GM12875 (cell line): ENCODE data around the gene PCK2.

Experiments
- H3K4me3 ChIP-seq: one replicate; pipeline ENCODE4 v1.5.1; 2011; ENCODE audit warnings: low read depth, low read length, control low read depth
- CTCF ChIP-seq: IDR thresholded peaks from 2 replicates; pipeline ENCODE4 v1.5.1; 2011; ENCODE audit warnings: low read depth, mild to moderate bottlenecking, control low read depth, inconsistent platforms, low read length, moderate library complexity, borderline replicate concordance; ENCODE audit not compliant: insufficient read depth

The PCK2 gene

GRCh38 chr14:24136684-24137528 lies 42.8 kb downstream of the PCK2 start:
- peak overlapping the region; percentile 73 for H3K4me3 ChIP-seq
- no peak for TF ChIP-seq CTCF

GRCh38 chr14:24137529-24138395 lies 43.7 kb downstream of the PCK2 start:
- no peak overlapping the region for H3K4me3 ChIP-seq
- TF ChIP-seq CTCF, result no peak

DNA sequence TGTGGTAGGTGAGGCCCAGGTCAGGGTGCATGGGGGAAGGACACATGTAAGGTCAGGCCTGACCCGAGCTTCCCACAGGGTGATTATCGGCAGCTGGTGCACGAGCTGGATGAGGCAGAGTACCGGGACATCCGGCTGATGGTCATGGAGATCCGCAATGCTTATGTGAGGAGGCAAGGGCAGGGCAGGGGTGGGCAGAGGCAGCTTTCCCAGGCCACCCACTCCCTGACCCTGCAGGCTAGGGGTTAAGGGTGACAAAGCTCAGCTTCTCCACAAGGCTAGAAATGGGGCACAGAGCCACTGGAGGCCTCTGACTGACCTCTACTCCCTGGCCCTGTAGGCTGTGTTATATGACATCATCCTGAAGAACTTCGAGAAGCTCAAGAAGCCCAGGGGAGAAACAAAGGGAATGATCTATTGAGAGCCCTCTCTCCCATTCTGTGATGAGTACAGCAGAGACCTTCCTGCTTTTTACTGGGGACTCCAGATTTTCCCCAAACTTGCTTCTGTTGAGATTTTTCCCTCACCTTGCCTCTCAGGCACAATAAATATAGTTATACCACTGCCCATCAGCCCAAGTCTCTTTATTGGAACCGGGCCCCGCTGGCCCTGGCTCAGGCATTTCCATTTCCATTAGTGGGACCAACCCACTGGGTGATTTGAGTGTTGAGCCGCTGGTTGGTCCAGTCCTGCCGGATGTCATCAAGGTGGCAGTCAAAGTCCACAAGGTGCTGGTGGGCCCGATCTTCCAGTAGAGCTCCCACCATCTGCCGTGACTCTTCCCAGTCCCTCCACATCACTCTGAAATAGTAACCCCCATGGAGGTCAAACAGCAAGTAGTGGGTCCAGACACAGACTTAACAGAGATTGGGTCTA lies 44.5 kb downstream of the PCK2 start:
- TF ChIP-seq CTCF, result no peak
- no peak overlapping the region for H3K4me3 ChIP-seq

- H3K4me3 ChIP-seq, result no peak overlapping the region
- no peak for TF ChIP-seq CTCF
Observed at GRCh38 chr14:24139272-24139934, 45.3 kb downstream of the PCK2 start.

DNA sequence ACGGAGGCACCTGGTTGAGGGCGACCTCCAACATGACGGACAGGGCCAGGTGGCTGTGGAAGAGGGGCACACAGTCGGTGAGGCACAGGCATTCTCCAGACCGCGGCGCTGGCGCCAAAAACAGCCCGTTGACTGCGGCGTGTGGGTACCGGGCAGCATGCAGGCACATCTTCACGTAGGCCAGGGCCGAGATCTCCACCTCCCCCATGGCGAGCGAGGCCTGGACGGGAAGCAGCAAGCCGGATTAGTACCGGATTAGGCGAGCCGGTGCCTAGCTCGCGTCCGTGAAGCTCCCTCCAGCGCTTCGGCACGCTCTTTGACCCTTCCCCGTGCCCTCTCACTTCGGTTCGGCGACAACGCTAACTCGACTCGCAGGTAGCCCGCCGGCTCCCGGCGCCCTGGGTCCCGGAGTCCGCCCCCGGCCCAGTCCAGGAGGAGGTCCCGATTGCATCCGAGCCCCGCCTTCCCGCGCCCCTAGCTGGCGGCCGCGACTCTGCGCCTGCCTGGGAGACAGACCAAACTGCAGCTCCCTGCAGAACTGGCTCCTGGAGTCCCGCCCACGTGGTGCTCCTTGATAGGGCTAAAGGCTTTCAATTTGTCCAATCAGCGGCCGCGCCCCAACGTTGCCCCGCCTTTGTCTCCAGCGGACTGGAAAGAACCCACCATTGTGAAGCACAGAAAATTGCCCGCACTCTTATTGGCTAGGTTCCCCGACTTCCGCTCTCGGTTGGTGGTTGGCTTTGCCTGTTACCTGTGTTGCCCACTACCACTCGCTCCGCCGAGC lies 47.2 kb downstream of the PCK2 start, which contains the start of gene EMC9:
Gene EMC9 (minus strand): TSS at position 495 of the 784 bp plus-strand sequence. CDS start 287 bp downstream, at position 208.
- TF ChIP-seq CTCF, result no peak
- peak within 1 kb of the TSS; percentile 67 for H3K4me3 ChIP-seq

DNA sequence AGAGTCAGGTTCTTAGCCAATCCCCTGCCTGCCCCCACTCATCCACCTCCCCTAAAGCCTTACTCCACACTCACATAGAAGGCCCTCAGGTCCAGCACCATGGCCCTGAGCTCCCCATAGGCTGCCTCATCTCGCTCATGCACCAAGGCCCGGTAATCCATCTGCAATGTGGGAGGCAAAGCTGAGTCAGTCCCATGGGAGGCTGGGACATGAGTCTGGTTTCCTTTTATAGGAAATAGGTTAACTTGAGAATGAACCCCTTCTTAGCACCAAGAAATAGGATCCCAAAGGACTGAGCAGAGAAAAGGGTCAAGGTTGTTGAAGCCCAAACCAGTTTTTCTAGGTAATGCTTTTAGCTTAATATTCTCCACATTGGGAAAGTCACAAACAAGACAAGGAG lies 49.4 kb downstream of the PCK2 start:
- no peak overlapping the region for H3K4me3 ChIP-seq
- no peak for TF ChIP-seq CTCF
